CD4-positive, alpha-beta T cell treated with Interleukin-15 for 1 hour (primary cell): ENCODE data around the gene RADIL.

Experiments used
- DNase-seq: peaks from one replicate; pipeline ENCODE4 v3.0.0-alpha.2; 2020

RADIL gene

GRCh38 chr7:4789194-4790077 lies 94.1 kb downstream of the RADIL start:
- no peak for DNase-seq

- DNase-seq, result no peak
Observed at GRCh38 chr7:4788627-4789189, 94.8 kb downstream of the RADIL start.

- DNase-seq, result no peak
Observed at GRCh38 chr7:4787947-4788626, 95.4 kb downstream of the RADIL start.

GRCh38 chr7:4787541-4787940 lies 96.0 kb downstream of the RADIL start:
- DNase-seq, result no peak

GRCh38 chr7:4786015-4786414 lies 97.5 kb downstream of the RADIL start:
- no peak for DNase-seq

GRCh38 chr7:4785371-4785770 lies 98.1 kb downstream of the RADIL start:
- no peak for DNase-seq

GRCh38 chr7:4784799-4785198 lies 98.7 kb downstream of the RADIL start:
- DNase-seq, result no peak

- DNase-seq, result no peak
Observed at GRCh38 chr7:4783762-4784351, 99.7 kb downstream of the RADIL start.

- no peak for DNase-seq
Observed at GRCh38 chr7:4783292-4783652, 100.2 kb downstream of the RADIL start.

GRCh38 chr7:4782333-4783291 lies 100.9 kb downstream of the RADIL start:
- no peak for DNase-seq

GRCh38 chr7:4781366-4782069 lies 102.0 kb downstream of the RADIL start:
- DNase-seq, result no peak

- DNase-seq, result no peak
Observed at GRCh38 chr7:4779118-4779517, 104.4 kb downstream of the RADIL start.

- DNase-seq, result peak; percentile 48
Observed at GRCh38 chr7:4775848-4776623, 107.5 kb downstream of the RADIL start.

GRCh38 chr7:4775250-4775847 lies 108.2 kb downstream of the RADIL start, which contains the start of gene AP5Z1:
Gene AP5Z1 (plus strand): TSS chr7:4775623. CDS start chr7:4775716, 93 bp downstream.
- DNase-seq, result peak; percentile 96

GRCh38 chr7:4774658-4775249 lies 108.8 kb downstream of the RADIL start:
- peak; percentile 40 for DNase-seq

- DNase-seq, result no peak
Observed at GRCh38 chr7:4774007-4774406, 109.5 kb downstream of the RADIL start.

GRCh38 chr7:4772306-4772705 lies 111.2 kb downstream of the RADIL start:
- DNase-seq, result no peak

GRCh38 chr7:4771737-4772136 lies 111.8 kb downstream of the RADIL start:
- no peak for DNase-seq

- no peak for DNase-seq
Observed at GRCh38 chr7:4770886-4771285, 112.6 kb downstream of the RADIL start.

GRCh38 chr7:4769761-4770160 lies 113.8 kb downstream of the RADIL start:
- no peak for DNase-seq
